Fibroblast of mammary gland (primary cell): Measurements from ENCODE around the gene UPK1A.

Source experiments
- DNase-seq: peaks from one replicate; pipeline ENCODE4 v3.0.0-alpha.2; 2010; ENCODE audit warnings: low read depth
- H3K4me3 ChIP-seq: 2 replicates; pipeline ENCODE4 v1.5.1; 2011; ENCODE audit warnings: low read depth, mild to moderate bottlenecking, low read length, moderate library complexity; ENCODE audit not compliant: control insufficient read depth
- CTCF ChIP-seq: conservative IDR thresholded peaks from 2 replicates; pipeline ENCODE4 v1.5.1; 2011; ENCODE audit warnings: low read depth, low read length, inconsistent platforms; ENCODE audit not compliant: control insufficient read depth, insufficient read depth

The UPK1A gene

GRCh38 chr19:35637165-35637564 lies 29.2 kb upstream of the UPK1A start:
- no peak for DNase-seq
- H3K4me3 ChIP-seq, result no peak overlapping the region
- no peak for TF ChIP-seq CTCF

GRCh38 chr19:35639321-35639639 lies 27.0 kb upstream of the UPK1A start:
- H3K4me3 ChIP-seq, result no peak overlapping the region
- TF ChIP-seq CTCF, result no peak
- no peak for DNase-seq

GRCh38 chr19:35639863-35640262 lies 26.5 kb upstream of the UPK1A start:
- no peak overlapping the region for H3K4me3 ChIP-seq
- no peak for TF ChIP-seq CTCF
- DNase-seq, result no peak

GRCh38 chr19:35641515-35642151 lies 24.7 kb upstream of the UPK1A start, which contains the start of gene ETV2:
TSS of gene ETV2 (plus strand) at chr19:35641745. CDS start at chr19:35642461, 716 bp downstream.
- DNase-seq, result peak; percentile 54
- H3K4me3 ChIP-seq, result peak within 1 kb of the TSS; percentile 6
- no peak for TF ChIP-seq CTCF

- TF ChIP-seq CTCF, result no peak
- H3K4me3 ChIP-seq, result no peak overlapping the region
- no peak for DNase-seq
Measured at GRCh38 chr19:35642312-35642711, 24.0 kb upstream of the UPK1A start.

GRCh38 chr19:35642798-35643254 lies 23.5 kb upstream of the UPK1A start:
- H3K4me3 ChIP-seq, result peak overlapping the region; percentile 55
- no peak for TF ChIP-seq CTCF
- no peak for DNase-seq
